Measurements from ENCODE around the gene GNG13.
"Not testable (repeated sequence)": the region's sequence is repeated elsewhere in the genome, so short reads cannot be mapped to it uniquely, and the experiment has no call there.

The GNG13 gene

GRCh38 chr16:759110-759910 lies 41.2 kb downstream of the GNG13 start:
- Histone ChIP-seq H3K4me3 (ENCODE audit: low read depth in 1 of 5, low read length in 5 of 5) (no peak overlapping the region), H3K4me1 (ENCODE audit: control insufficient read depth in 5 of 5, insufficient read depth in 5 of 5, low read length in 5 of 5) (no peaks in the 10 kb centered on the region), H3K27ac (ENCODE audit: low read depth, low read length) (no peak overlapping the region), H3K9me3 (ENCODE audit: control insufficient read depth in 5 of 5, low read length in 5 of 5) (peaks cover 0 to 5% (median 0%) of the 10 kb centered on the region in 5 donors), H3K36me3 (ENCODE audit: control insufficient read depth in 5 of 5, insufficient read depth in 5 of 5, low read length in 5 of 5) (no peaks in the 10 kb centered on the region), H3K9ac (ENCODE audit: low read length in 5 of 5) (no peak overlapping the region), H3K27me3 (ENCODE audit: control insufficient read depth in 5 of 5, insufficient read depth in 4 of 5, low read length in 5 of 5) (peaks cover 9 to 21% (median 16%) of the 10 kb centered on the region in 5 donors)

- H3K9me3 ChIP-seq (ENCODE audit: control insufficient read depth in 5 of 5, low read length in 5 of 5): peaks cover 0 to 5% (median 0%) of the 10 kb centered on the region in 5 donors
- H3K27me3 ChIP-seq (ENCODE audit: control insufficient read depth in 5 of 5, insufficient read depth in 4 of 5, low read length in 5 of 5): peaks cover 0 to 16% (median 3%) of the 10 kb centered on the region in 5 donors
- no peaks in the 10 kb centered on the region for H3K4me1 ChIP-seq (ENCODE audit: control insufficient read depth in 5 of 5, insufficient read depth in 5 of 5, low read length in 5 of 5)
- H3K4me3 ChIP-seq (ENCODE audit: low read depth in 1 of 5, low read length in 5 of 5): no peak overlapping the region
- no peaks in the 10 kb centered on the region for H3K36me3 ChIP-seq (ENCODE audit: control insufficient read depth in 5 of 5, insufficient read depth in 5 of 5, low read length in 5 of 5)
- no peak overlapping the region for H3K27ac ChIP-seq (ENCODE audit: low read depth, low read length)
- no peak overlapping the region for H3K9ac ChIP-seq (ENCODE audit: low read length in 5 of 5)
Measured at GRCh38 chr16:756428-756827, 44.1 kb downstream of the GNG13 start.

- no peaks in the 10 kb centered on the region for H3K4me1 ChIP-seq (ENCODE audit: control insufficient read depth in 5 of 5, insufficient read depth in 5 of 5, low read length in 5 of 5)
- peaks cover 0 to 17% (median 0%) of the 10 kb centered on the region in 5 donors for H3K27me3 ChIP-seq (ENCODE audit: control insufficient read depth in 5 of 5, insufficient read depth in 4 of 5, low read length in 5 of 5)
- H3K9me3 ChIP-seq (ENCODE audit: control insufficient read depth in 5 of 5, low read length in 5 of 5): peaks cover 0 to 5% (median 0%) of the 10 kb centered on the region in 5 donors
- H3K36me3 ChIP-seq (ENCODE audit: control insufficient read depth in 5 of 5, insufficient read depth in 5 of 5, low read length in 5 of 5): no peaks in the 10 kb centered on the region
- H3K4me3 ChIP-seq (ENCODE audit: low read depth in 1 of 5, low read length in 5 of 5): no peak overlapping the region
- H3K27ac ChIP-seq (ENCODE audit: low read depth, low read length): no peak overlapping the region
- H3K9ac ChIP-seq (ENCODE audit: low read length in 5 of 5): no peak overlapping the region
Measured at GRCh38 chr16:754656-755055, 45.9 kb downstream of the GNG13 start.

- not testable (repeated sequence) for H3K36me3 ChIP-seq (ENCODE audit: control insufficient read depth in 5 of 5, insufficient read depth in 5 of 5, low read length in 5 of 5); H3K27ac ChIP-seq (ENCODE audit: low read depth, low read length)
- H3K27me3 ChIP-seq (ENCODE audit: control insufficient read depth in 5 of 5, insufficient read depth in 4 of 5, low read length in 5 of 5): peaks cover 0 to 17% (median 0%) of the 10 kb centered on the region in 5 donors
Measured at GRCh38 chr16:754121-754607, 46.4 kb downstream of the GNG13 start.

GRCh38 chr16:752007-752312 lies 48.6 kb downstream of the GNG13 start:
- Histone ChIP-seq H3K27ac (ENCODE audit: low read depth, low read length) (no peak overlapping the region), H3K36me3 (ENCODE audit: control insufficient read depth in 5 of 5, insufficient read depth in 5 of 5, low read length in 5 of 5) (no peaks in the 10 kb centered on the region), H3K4me1 (ENCODE audit: control insufficient read depth in 5 of 5, insufficient read depth in 5 of 5, low read length in 5 of 5) (no peaks in the 10 kb centered on the region), H3K9me3 (ENCODE audit: control insufficient read depth in 5 of 5, low read length in 5 of 5) (peaks cover 0 to 5% (median 0%) of the 10 kb centered on the region in 5 donors), H3K27me3 (ENCODE audit: control insufficient read depth in 5 of 5, insufficient read depth in 4 of 5, low read length in 5 of 5) (peaks cover 0 to 17% (median 0%) of the 10 kb centered on the region in 5 donors), H3K4me3 (ENCODE audit: low read depth in 1 of 5, low read length in 5 of 5) (no peak overlapping the region), H3K9ac (ENCODE audit: low read length in 5 of 5) (no peak overlapping the region)

More at GRCh38 chr16:754121-754607, 46.4 kb downstream of the GNG13 start:
- not testable (repeated sequence) for H3K4me1 ChIP-seq (ENCODE audit: control insufficient read depth in 5 of 5, insufficient read depth in 5 of 5, low read length in 5 of 5); H3K9ac ChIP-seq (ENCODE audit: low read length in 5 of 5); H3K4me3 ChIP-seq (ENCODE audit: low read depth in 1 of 5, low read length in 5 of 5); H3K9me3 ChIP-seq (ENCODE audit: control insufficient read depth in 5 of 5, low read length in 5 of 5)

GRCh38 chr16:751152-752006 lies 49.2 kb downstream of the GNG13 start:
- Histone ChIP-seq H3K4me1 (ENCODE audit: control insufficient read depth in 5 of 5, insufficient read depth in 5 of 5, low read length in 5 of 5) (no peaks in the 10 kb centered on the region), H3K27ac (ENCODE audit: low read depth, low read length) (no peak overlapping the region), H3K9ac (ENCODE audit: low read length in 5 of 5) (no peak overlapping the region), H3K4me3 (ENCODE audit: low read depth in 1 of 5, low read length in 5 of 5) (no peak overlapping the region), H3K27me3 (ENCODE audit: control insufficient read depth in 5 of 5, insufficient read depth in 4 of 5, low read length in 5 of 5) (peaks cover 0 to 17% (median 0%) of the 10 kb centered on the region in 5 donors), H3K36me3 (ENCODE audit: control insufficient read depth in 5 of 5, insufficient read depth in 5 of 5, low read length in 5 of 5) (no peaks in the 10 kb centered on the region), H3K9me3 (ENCODE audit: control insufficient read depth in 5 of 5, low read length in 5 of 5) (peaks cover 0 to 2% (median 0%) of the 10 kb centered on the region in 5 donors)

- Histone ChIP-seq H3K27me3 (ENCODE audit: control insufficient read depth in 5 of 5, insufficient read depth in 4 of 5, low read length in 5 of 5) (peaks cover 0 to 12% (median 0%) of the 10 kb centered on the region in 5 donors), H3K9me3 (ENCODE audit: control insufficient read depth in 5 of 5, low read length in 5 of 5) (no peaks in the 10 kb centered on the region), H3K27ac (ENCODE audit: low read depth, low read length) (no peak overlapping the region), H3K9ac (ENCODE audit: low read length in 5 of 5) (no peak overlapping the region), H3K4me3 (ENCODE audit: low read depth in 1 of 5, low read length in 5 of 5) (no peak overlapping the region), H3K4me1 (ENCODE audit: control insufficient read depth in 5 of 5, insufficient read depth in 5 of 5, low read length in 5 of 5) (no peaks in the 10 kb centered on the region), H3K36me3 (ENCODE audit: control insufficient read depth in 5 of 5, insufficient read depth in 5 of 5, low read length in 5 of 5) (no peaks in the 10 kb centered on the region)
Measured at GRCh38 chr16:750485-750884, 50.0 kb downstream of the GNG13 start.

GRCh38 chr16:749010-749409 lies 51.5 kb downstream of the GNG13 start:
- no peak overlapping the region for H3K9ac ChIP-seq (ENCODE audit: low read length in 5 of 5)
- H3K36me3 ChIP-seq (ENCODE audit: control insufficient read depth in 5 of 5, insufficient read depth in 5 of 5, low read length in 5 of 5): no peaks in the 10 kb centered on the region

More at GRCh38 chr16:749010-749409, 51.5 kb downstream of the GNG13 start:
- no peaks in the 10 kb centered on the region for H3K4me1 ChIP-seq (ENCODE audit: control insufficient read depth in 5 of 5, insufficient read depth in 5 of 5, low read length in 5 of 5)
- H3K4me3 ChIP-seq (ENCODE audit: low read depth in 1 of 5, low read length in 5 of 5): no peak overlapping the region
- H3K9me3 ChIP-seq (ENCODE audit: control insufficient read depth in 5 of 5, low read length in 5 of 5): no peaks in the 10 kb centered on the region
- H3K27me3 ChIP-seq (ENCODE audit: control insufficient read depth in 5 of 5, insufficient read depth in 4 of 5, low read length in 5 of 5): peaks cover 0 to 12% (median 2%) of the 10 kb centered on the region in 5 donors
- no peak overlapping the region for H3K27ac ChIP-seq (ENCODE audit: low read depth, low read length)
